Measurements from ENCODE around the gene EMP1. TPM values are rescaled to one million over a fixed set of nuclear protein-coding genes. Genes with fewer than 3 reads are reported as not detected.
"Not testable (repeated sequence)": the region's sequence is repeated elsewhere in the genome, so short reads cannot be mapped to it uniquely, and the experiment has no call there.

The EMP1 gene
- total and polyA plus RNA-seq, 12 donors = 46.2 to 403 (median 88.5) TPM

DNA sequence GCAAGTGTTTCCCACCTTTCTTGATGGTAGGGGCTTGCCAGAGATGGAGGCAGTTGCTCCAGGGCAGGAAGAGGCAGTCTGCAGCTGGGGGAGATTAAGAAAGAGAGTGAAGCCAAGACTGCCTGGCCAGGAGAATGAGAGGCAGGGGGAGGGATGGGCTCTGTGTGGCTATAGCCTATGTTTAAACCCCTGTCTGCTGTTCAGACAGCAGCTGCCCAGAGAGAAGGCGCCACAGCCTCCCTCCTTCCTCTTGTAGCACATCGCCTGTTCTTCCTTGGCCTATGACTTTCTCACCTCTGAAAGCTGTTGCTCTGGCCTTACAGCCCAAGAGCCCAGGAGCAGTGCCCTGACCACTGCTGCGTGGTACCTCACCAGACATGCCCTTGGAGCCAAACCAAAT is 61.7 kb downstream of the EMP1 start:
- H3K36me3 ChIP-seq = no peaks in the 10 kb centered on the region
- no peaks in the 10 kb centered on the region for H3K9me3 ChIP-seq
- intact Hi-C loops (cut with DNase I) = loop anchor here in 3 of 10 donors (5.0 to 10.0 kb wide), 4 partner anchors 274 to 907 kb away; no protein-coding TSS in a partner anchor
- WGBS, 2 donors = 62 to 69% methylated on average over 3 of the region's 3 CpGs
- ATAC-seq (no peak), DNase-seq (no peak)
- no peak overlapping the region for H3K4me3 ChIP-seq
- no peaks in the 10 kb centered on the region for H3K27me3 ChIP-seq
- TF ChIP-seq, protein P1, sequence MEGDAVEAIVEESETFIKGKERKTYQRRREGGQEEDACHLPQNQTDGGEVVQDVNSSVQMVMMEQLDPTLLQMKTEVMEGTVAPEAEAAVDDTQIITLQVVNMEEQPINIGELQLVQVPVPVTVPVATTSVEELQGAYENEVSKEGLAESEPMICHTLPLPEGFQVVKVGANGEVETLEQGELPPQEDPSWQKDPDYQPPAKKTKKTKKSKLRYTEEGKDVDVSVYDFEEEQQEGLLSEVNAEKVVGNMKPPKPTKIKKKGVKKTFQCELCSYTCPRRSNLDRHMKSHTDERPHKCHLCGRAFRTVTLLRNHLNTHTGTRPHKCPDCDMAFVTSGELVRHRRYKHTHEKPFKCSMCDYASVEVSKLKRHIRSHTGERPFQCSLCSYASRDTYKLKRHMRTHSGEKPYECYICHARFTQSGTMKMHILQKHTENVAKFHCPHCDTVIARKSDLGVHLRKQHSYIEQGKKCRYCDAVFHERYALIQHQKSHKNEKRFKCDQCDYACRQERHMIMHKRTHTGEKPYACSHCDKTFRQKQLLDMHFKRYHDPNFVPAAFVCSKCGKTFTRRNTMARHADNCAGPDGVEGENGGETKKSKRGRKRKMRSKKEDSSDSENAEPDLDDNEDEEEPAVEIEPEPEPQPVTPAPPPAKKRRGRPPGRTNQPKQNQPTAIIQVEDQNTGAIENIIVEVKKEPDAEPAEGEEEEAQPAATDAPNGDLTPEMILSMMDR (IDR thresholded peaks at IDR 0.05) = no peak
- H3K4me1 ChIP-seq = peaks cover 0 to 29% (median 13%) of the 10 kb centered on the region in 9 donors
- H3K27ac ChIP-seq = no peak overlapping the region

DNA sequence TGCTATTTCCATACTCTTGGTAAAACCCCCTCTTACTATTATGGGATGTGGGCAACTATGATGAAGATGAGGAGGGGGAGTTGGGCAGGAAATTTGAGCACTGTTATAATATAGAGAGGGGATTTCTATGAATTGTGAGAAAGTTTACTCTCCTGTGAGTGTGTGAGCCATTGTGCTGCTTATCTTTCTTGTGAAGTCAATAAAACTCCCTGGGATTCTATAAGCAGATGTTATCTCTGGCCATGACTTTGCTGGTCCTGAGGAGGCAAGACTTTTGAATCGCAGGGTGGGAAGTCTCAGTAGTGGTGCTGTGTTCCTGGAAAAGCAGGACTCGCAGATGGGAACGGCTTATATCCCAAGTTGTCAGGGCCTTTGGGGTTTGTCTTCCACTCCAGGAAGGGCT is 62.2 kb downstream of the EMP1 start:
- intact Hi-C loops (cut with DNase I) = loop anchor here in 3 of 10 donors (5.0 to 10.0 kb wide), 4 partner anchors 274 to 906 kb away; no protein-coding TSS in a partner anchor
- no peak for ATAC-seq
- TF ChIP-seq, protein P1 (IDR thresholded peaks at IDR 0.05) = no peak
- peaks cover 0 to 29% (median 13%) of the 10 kb centered on the region in 9 donors for H3K4me1 ChIP-seq
- H3K36me3 ChIP-seq = no peaks in the 10 kb centered on the region
- WGBS, 2 donors = 62 to 73% methylated on average over 3 of the region's 3 CpGs
- no peaks in the 10 kb centered on the region for H3K27me3 ChIP-seq
- no peaks in the 10 kb centered on the region for H3K9me3 ChIP-seq
- no peak for DNase-seq
- H3K4me3 ChIP-seq = no peak overlapping the region
- no peak overlapping the region for H3K27ac ChIP-seq

DNA sequence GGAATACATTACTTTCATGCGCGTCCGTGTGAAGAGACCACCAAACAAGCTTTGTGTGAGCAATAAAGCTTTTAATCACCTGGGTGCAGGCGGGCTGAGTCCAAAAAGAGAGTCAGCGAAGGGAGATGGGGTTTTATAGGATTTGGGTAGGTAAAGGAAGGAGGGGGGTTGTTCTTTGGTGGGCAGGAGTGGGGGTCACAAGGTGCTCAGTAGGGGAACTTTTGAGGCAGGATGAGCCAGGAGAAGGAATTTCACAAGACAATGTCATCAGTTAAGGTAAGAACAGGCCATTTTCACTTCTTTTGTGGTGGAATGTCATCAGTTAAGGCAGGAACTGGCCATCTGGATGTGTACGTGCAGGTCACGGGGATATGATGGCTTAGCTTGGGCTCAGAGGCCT is 63.1 kb downstream of the EMP1 start:
- not testable (repeated sequence) for H3K27ac ChIP-seq, H3K27me3 ChIP-seq, H3K4me3 ChIP-seq, H3K9me3 ChIP-seq, H3K36me3 ChIP-seq, DNase-seq, ATAC-seq
- H3K4me1 ChIP-seq = peaks cover 0 to 29% (median 13%) of the 10 kb centered on the region in 9 donors
- WGBS, 2 donors = 95 to 97% methylated on average over 6 to 7 of the region's 7 CpGs
- intact Hi-C loops (cut with DNase I) = loop anchor here in 3 of 10 donors (5.0 to 10.0 kb wide), 4 partner anchors 273 to 905 kb away; no protein-coding TSS in a partner anchor

DNA sequence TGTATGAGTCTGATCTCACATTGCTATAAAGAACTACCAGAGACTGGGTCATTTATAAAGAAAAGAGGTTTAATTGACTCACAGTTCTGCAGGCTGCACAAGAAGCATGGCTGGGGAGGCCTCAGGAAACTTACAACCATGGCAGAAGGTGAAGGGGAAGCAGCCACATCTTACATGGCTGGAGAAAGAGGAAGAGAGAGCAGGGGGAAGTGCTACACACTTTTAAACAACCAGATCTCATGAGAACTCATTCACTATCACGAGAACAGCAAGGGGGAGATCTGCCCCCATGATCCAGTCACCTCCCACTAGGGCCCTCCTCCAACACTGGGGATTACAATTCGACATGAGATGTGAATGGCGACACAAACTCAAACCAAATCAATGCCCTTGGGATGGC is 71.3 kb downstream of the EMP1 start:
- ATAC-seq; H3K27me3 ChIP-seq; intact Hi-C loops (cut with DNase I); H3K4me3 ChIP-seq; DNase-seq; H3K4me1 ChIP-seq; H3K9me3 ChIP-seq; H3K27ac ChIP-seq; H3K36me3 ChIP-seq: not testable (repeated sequence)
- 79 to 80% methylated on average over 3 of the region's 3 CpGs for WGBS, 2 donors

DNA sequence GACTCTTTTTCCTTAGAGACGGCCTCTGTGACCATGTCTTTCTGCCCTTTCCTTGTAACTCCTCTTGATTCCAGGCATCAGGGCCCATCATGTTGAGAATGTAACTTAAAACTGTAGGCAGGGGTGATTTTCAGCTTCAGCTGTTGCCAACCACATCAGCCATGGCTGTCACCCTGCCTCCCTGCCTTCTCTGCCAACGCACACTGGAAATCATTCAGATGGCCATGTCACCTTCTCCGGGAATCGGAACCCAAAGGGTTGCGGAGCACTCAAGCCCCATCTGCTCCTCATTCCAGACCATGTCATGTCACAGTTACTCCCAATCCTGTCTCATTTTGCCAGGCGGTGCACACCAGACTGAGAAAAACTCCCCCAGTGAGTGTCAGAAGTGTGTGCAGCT is 72.1 kb downstream of the EMP1 start:
- peaks cover 0 to 3% (median 0%) of the 10 kb centered on the region in 7 donors for H3K27me3 ChIP-seq
- no peak overlapping the region for H3K4me3 ChIP-seq
- intact Hi-C loops (cut with DNase I) = no loop called here
- TF ChIP-seq, protein P1 (IDR thresholded peaks at IDR 0.05) = no peak
- no peaks in the 10 kb centered on the region for H3K4me1 ChIP-seq
- H3K36me3 ChIP-seq = no peaks in the 10 kb centered on the region
- ATAC-seq (no peak), DNase-seq (no peak)
- WGBS, 2 donors = 94 to 97% methylated on average over 6 of the region's 6 CpGs
- no peaks in the 10 kb centered on the region for H3K9me3 ChIP-seq
- no peak overlapping the region for H3K27ac ChIP-seq

Other genes starting within 250 kb of the EMP1 start
- gene GPRC5D, start 244.6 kb upstream of the EMP1 start, total RNA-seq = not detected
- gene GPRC5D, start 244.6 kb upstream of the EMP1 start, polyA plus RNA-seq = under 1 TPM in 1 of 2 donors, not detected in 1; 0.04 TPM
- gene HEBP1, start 196.5 kb upstream of the EMP1 start, total RNA-seq = 10 to 100 TPM; 45.2 to 71.4 (median 51.4) TPM
- 10 to 100 TPM; 23.7 to 72.0 TPM for gene HEBP1, start 196.5 kb upstream of the EMP1 start, polyA plus RNA-seq
- 1 to 10 TPM; 1.4 to 3.6 (median 2.5) TPM for gene FAM234B, start 152.3 kb upstream of the EMP1 start, total RNA-seq
- 1 to 10 TPM in 1 of 2 donors, under 1 TPM in 1; 0.59 to 1.1 TPM for gene FAM234B, start 152.3 kb upstream of the EMP1 start, polyA plus RNA-seq
- not detected for gene GSG1, start 93.1 kb upstream of the EMP1 start, total RNA-seq
- not detected for gene GSG1, start 93.1 kb upstream of the EMP1 start, polyA plus RNA-seq